Activated CD4-positive, alpha-beta T cell treated with anti-CD3 and anti-CD28 coated beads, Interleukin-2, amount 50 U/mL, for 24 hours (primary cell): Measurements from ENCODE around the gene NSUN3.
"Not testable (repeated sequence)": the region's sequence is repeated elsewhere in the genome, so short reads cannot be mapped to it uniquely, and the experiment has no call there.

Source experiments
- DNase-seq, 2 donors: peaks; one replicate each; pipeline ENCODE4 v3.0.0-alpha.2; 2020; ENCODE audit warnings: low read depth in 1 of 2, low spot score in 1 of 2

NSUN3 gene

GRCh38 chr3:94062513-94063404, at the start of gene NSUN3, which contains the start of gene DHFR2:
NSUN3 (plus strand) TSS chr3:94063061; CDS start chr3:94063127, 66 bp downstream.
DHFR2 (minus strand) TSS chr3:94062916; CDS start chr3:94061511, 1,405 bp downstream.
- peak; percentile 61 to 86 for DNase-seq

DNA sequence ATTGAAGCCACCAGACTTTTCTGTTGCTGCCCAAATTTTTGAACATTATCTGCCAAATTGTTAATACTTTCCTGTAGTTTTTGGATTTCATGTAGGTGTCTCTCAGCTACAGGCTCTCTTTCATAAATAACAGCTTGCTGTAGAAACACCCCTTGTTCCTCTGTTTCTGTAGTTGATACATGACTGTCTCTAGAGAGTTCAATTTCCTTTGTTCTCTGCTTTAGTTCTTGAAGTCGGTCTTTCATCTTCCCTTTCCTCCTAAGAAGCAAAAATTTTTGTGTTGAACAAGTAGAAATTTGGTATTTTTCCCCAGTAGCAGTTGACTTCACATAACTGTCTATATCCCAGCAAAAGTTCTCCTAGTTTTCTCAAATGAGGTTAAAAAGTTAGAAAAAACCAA, 47.8 kb upstream of the NSUN3 start:
- DNase-seq = no peak

DNA sequence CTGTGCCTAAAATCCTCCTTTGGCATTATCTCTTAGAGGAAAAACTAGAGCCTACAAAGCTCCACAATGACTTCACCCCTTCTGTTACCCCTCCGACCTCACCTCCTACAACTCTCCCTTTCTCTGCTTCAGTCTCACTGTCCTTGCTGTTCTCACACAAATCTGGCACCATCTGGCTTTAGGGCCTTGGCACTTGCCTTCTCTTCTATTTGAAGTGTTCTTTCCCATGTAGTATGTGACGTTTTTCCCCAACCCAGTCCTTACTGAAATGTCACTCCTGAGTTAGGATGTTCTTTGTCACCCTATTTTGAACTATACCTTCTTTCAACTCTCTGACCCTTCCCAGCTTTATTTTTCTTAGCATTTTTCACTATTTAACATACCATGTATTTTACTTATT, 43.2 kb upstream of the NSUN3 start:
- DNase-seq = no peak

GRCh38 chr3:94020293-94020692, 42.6 kb upstream of the NSUN3 start:
- no peak for DNase-seq

GRCh38 chr3:94024385-94024784, 38.5 kb upstream of the NSUN3 start:
- no peak for DNase-seq

GRCh38 chr3:94026623-94027022, 36.2 kb upstream of the NSUN3 start:
- no peak for DNase-seq

- DNase-seq = no peak
Observed at GRCh38 chr3:94028093-94028837, 34.6 kb upstream of the NSUN3 start, which contains the start of gene STX19. STX19 (minus strand) TSS chr3:94028597; CDS start chr3:94015269, 13,328 bp downstream.

- no peak for DNase-seq
Observed at GRCh38 chr3:94036909-94037507, 25.9 kb upstream of the NSUN3 start.

DNA sequence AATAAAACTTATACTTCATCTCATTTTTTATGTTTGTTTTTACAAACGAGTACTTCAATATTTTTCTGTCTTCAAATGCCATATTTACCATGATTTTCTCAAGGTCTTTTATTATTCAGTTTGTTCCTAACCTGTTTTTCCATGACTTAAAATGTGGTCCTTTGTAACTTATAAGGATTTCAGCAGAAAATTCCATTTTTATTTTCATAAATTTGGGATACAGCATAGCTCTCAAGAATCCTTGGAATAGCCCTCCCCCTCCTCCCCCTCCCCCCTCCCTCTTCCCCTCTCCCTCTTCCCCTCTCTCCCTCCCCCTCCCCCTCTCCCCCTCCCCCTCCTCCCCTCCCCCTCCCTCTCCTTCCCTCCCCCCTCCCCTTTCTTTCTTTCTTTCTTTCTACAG, 19.6 kb upstream of the NSUN3 start:
- no peak for DNase-seq

DNA sequence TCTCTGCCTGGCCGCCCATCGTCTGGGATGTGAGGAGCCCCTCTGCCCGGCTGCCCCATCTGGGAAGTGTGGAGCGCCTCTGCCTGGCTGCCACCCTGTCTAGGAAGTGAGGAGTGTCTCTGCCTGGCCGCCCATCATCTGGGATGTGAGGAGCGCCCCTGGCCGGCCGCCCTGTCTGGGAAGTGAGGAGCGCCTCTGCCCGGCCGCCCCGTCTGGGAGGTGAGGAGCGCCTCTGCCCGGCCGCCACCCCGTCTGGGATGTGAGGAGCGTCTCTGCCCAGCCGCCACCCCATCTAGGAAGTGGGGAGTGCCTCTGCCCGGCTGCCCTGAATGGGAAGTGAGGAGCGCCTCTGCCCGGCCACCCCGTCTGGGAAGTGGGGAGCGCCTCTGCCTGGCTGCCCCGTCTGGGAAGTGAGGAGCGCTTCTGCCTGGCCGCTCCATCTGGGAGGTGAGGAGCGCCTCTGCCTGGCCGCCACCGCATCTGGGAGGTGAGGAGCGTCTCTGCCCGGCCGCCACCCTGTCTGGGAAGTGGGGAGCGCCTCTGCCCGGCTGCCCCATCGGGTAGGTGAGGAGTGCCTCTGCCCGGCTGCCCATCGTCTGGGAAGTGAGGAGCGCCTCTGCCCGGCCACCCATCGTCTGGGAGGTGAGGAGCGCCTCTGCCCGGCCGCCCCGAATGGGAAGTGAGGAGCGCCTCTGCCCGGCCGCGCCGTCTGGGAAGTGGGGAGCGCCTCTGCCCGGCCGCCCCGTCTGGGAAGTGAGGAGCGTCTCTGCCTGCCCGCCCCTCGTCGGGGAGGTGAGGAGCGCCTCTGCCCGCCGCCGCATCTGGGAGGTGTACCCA, 18.5 kb upstream of the NSUN3 start:
- not testable (repeated sequence) for DNase-seq

- no peak for DNase-seq
Observed at GRCh38 chr3:94046533-94046932, 16.3 kb upstream of the NSUN3 start.

GRCh38 chr3:94049267-94049666, 13.6 kb upstream of the NSUN3 start:
- no peak for DNase-seq

GRCh38 chr3:94050546-94050945, 12.3 kb upstream of the NSUN3 start:
- DNase-seq = no peak

- DNase-seq = no peak
Observed at GRCh38 chr3:94061297-94061696, 1.6 kb upstream of the NSUN3 start.

- no peak for DNase-seq
Observed at GRCh38 chr3:94063496-94064119, 747 bp downstream of the NSUN3 start.

DNA sequence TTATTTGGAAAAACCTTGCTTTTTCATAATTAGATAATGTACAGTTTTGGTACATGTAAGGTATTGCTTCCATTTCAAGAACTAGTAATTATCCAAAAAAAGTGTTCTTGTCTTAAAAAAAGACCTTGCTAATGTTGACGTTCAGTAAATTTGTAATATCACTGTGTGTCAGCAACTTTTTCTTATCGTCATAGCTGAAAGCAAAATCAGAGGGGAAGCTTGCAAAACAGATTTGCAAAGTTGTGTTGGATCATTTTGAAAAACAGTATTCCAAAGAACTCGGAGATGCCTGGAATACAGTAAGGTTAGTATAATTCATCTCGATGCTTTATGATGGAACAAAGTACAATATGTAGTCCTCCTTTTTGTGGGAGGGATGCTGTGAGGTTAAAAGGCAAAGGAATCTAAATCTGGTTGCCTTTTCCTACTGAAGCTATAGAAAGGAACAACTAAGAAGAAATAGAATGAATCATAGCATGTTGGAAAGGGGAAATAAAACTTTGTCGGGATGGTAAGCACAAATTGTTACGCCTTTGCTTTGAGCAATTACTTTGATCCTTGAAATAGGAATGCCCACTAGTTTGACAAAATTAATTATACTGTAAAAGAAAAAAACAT, 1.5 kb downstream of the NSUN3 start:
- no peak for DNase-seq

DNA sequence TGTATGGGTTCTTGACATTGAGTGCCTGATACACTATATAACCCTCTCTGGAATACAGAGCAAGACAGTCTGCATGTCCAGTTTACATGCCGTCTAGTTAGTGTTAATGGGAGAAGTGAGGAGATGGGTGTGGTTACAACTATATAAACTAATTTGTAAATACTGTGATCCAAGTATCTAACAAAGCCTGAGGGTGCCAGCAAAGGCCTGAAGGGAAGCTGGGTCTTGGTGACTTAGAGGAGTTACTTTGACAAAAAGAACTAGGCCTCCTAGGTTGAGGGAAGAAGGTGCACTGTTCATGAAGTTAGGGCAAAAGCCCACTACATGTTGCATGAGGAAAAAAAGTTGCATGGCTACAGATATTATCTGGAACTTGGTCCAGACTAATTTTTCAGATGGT, 2.3 kb downstream of the NSUN3 start:
- DNase-seq = no peak

- DNase-seq = no peak
Observed at GRCh38 chr3:94065819-94066480, 3.1 kb downstream of the NSUN3 start.
